ENCODE data around the gene CHD1.

The CHD1 gene

GRCh38 chr5:98963019-98963418 lies 34.2 kb upstream of the CHD1 start:
- no peaks in the 10 kb centered on the region for H3K9me3 ChIP-seq (ENCODE audit: insufficient read depth, low read length)
- no peak overlapping the region for H3K27ac ChIP-seq (ENCODE audit: low read depth, low read length)
- no peaks in the 10 kb centered on the region for H3K36me3 ChIP-seq (ENCODE audit: low read length)
- TF ChIP-seq CTCF (IDR thresholded peaks at IDR 0.05; ENCODE audit: insufficient read depth, low read length, poor library complexity, severe bottlenecking): no peak
- no peak for TF ChIP-seq EZH2phosphoT487 (conservative IDR thresholded peaks at IDR 0.05; ENCODE audit: low read length)
- H3F3A ChIP-seq (ENCODE audit: insufficient read depth): no peaks in the 10 kb centered on the region
- H3K27me3 ChIP-seq (ENCODE audit: low read length): no peaks in the 10 kb centered on the region
- H3K4me2 ChIP-seq (ENCODE audit: low read depth, low read length, poor library complexity, severe bottlenecking): no peak overlapping the region
- H3K9ac ChIP-seq (ENCODE audit: low read length): no peak overlapping the region
- H4K20me1 ChIP-seq (ENCODE audit: low read depth, low read length): no peaks in the 10 kb centered on the region
- no peaks in the 10 kb centered on the region for H3K9me2 ChIP-seq (replicated peaks; ENCODE audit: insufficient read depth, low read length)
- no peak overlapping the region for H2AFZ ChIP-seq (ENCODE audit: low read depth, low read length, severe bottlenecking)
- no peaks in the 10 kb centered on the region for H3K79me2 ChIP-seq (ENCODE audit: insufficient read depth, low read length)
- no peak overlapping the region for H3K4me3 ChIP-seq (ENCODE audit: insufficient read depth, low read length, poor library complexity, severe bottlenecking)

- Histone ChIP-seq H3K4me2 (ENCODE audit: low read depth, low read length, poor library complexity, severe bottlenecking) (no peak overlapping the region), H3K9ac (ENCODE audit: low read length) (no peak overlapping the region), H3K27ac (ENCODE audit: low read depth, low read length) (no peak overlapping the region), H4K20me1 (ENCODE audit: low read depth, low read length) (no peaks in the 10 kb centered on the region), H3K79me2 (ENCODE audit: insufficient read depth, low read length) (no peaks in the 10 kb centered on the region), H3K9me2 (replicated peaks; ENCODE audit: insufficient read depth, low read length) (no peaks in the 10 kb centered on the region), H3K36me3 (ENCODE audit: low read length) (no peaks in the 10 kb centered on the region), H2AFZ (ENCODE audit: low read depth, low read length, severe bottlenecking) (no peak overlapping the region), H3K4me3 (ENCODE audit: insufficient read depth, low read length, poor library complexity, severe bottlenecking) (no peak overlapping the region), H3K9me3 (ENCODE audit: insufficient read depth, low read length) (no peaks in the 10 kb centered on the region), H3K27me3 (ENCODE audit: low read length) (no peaks in the 10 kb centered on the region), H3F3A (ENCODE audit: insufficient read depth) (no peaks in the 10 kb centered on the region)
- TF ChIP-seq EZH2phosphoT487 (conservative IDR thresholded peaks at IDR 0.05; ENCODE audit: low read length) (no peak), CTCF (IDR thresholded peaks at IDR 0.05; ENCODE audit: insufficient read depth, low read length, poor library complexity, severe bottlenecking) (no peak)
These were observed 33.8 kb upstream of the CHD1 start for GRCh38 chr5:98962587-98962986.

- Histone ChIP-seq H3K4me3 (ENCODE audit: insufficient read depth, low read length, poor library complexity, severe bottlenecking) (no peak overlapping the region), H2AFZ (ENCODE audit: low read depth, low read length, severe bottlenecking) (no peak overlapping the region), H3K4me2 (ENCODE audit: low read depth, low read length, poor library complexity, severe bottlenecking) (no peak overlapping the region), H3K9ac (ENCODE audit: low read length) (no peak overlapping the region), H3K9me2 (replicated peaks; ENCODE audit: insufficient read depth, low read length) (no peaks in the 10 kb centered on the region), H3K27me3 (ENCODE audit: low read length) (no peaks in the 10 kb centered on the region), H3K9me3 (ENCODE audit: insufficient read depth, low read length) (no peaks in the 10 kb centered on the region), H4K20me1 (ENCODE audit: low read depth, low read length) (no peaks in the 10 kb centered on the region), H3K36me3 (ENCODE audit: low read length) (no peaks in the 10 kb centered on the region), H3F3A (ENCODE audit: insufficient read depth) (no peaks in the 10 kb centered on the region), H3K27ac (ENCODE audit: low read depth, low read length) (no peak overlapping the region), H3K79me2 (ENCODE audit: insufficient read depth, low read length) (no peaks in the 10 kb centered on the region)
- no peak for TF ChIP-seq EZH2phosphoT487 (conservative IDR thresholded peaks at IDR 0.05; ENCODE audit: low read length)
- TF ChIP-seq CTCF (IDR thresholded peaks at IDR 0.05; ENCODE audit: insufficient read depth, low read length, poor library complexity, severe bottlenecking): no peak
These were observed 33.0 kb upstream of the CHD1 start for GRCh38 chr5:98961665-98962344.

All from SU-DHL-6 (cell line).